Calu3 (cell line): Measurements from ENCODE around the gene EFCAB6. TPM values are rescaled to one million over a fixed set of nuclear protein-coding genes. Genes with fewer than 3 reads are reported as not detected.

Experiments used
- BruUV-seq: library from RNA; stranded (reverse); fragments of 400-500 nt; replicated peaks from 2 replicates; lab custom pipeline; 2021; lab: Mats Ljungman, UMichigan
- CTCF ChIA-PET: fragments of 300-600 bp; sonication (Branson Sonifier 250); formaldehyde crosslinking; loops from one replicate; lab custom pipeline; 2022; ENCODE audit warnings: antibody characterized with exemption; lab: Charles Lee
- DNase-seq: peaks from one replicate; pipeline ENCODE4 v3.0.0; 2022
- H3K27ac Mint-ChIP-seq: one replicate; pipeline ENCODE4 v1.8.0; 2022; ENCODE audit warnings: mixed read lengths; ENCODE audit not compliant: unreplicated experiment
- H3K27me3 Mint-ChIP-seq: one replicate; pipeline ENCODE4 v1.8.0; 2022; ENCODE audit warnings: mixed read lengths; ENCODE audit not compliant: unreplicated experiment
- H3K36me3 Mint-ChIP-seq: one replicate; pipeline ENCODE4 v1.8.0; 2022; ENCODE audit warnings: mild to moderate bottlenecking, moderate library complexity, mixed read lengths; ENCODE audit not compliant: insufficient read depth, unreplicated experiment
- H3K4me1 Mint-ChIP-seq: one replicate; pipeline ENCODE4 v1.8.0; 2022; ENCODE audit warnings: mild to moderate bottlenecking, low read depth, mixed read lengths; ENCODE audit not compliant: unreplicated experiment
- H3K4me3 Mint-ChIP-seq: one replicate; pipeline ENCODE4 v1.8.0; 2022; ENCODE audit warnings: mild to moderate bottlenecking, low read depth, moderate library complexity, mixed read lengths; ENCODE audit not compliant: unreplicated experiment
- H3K9me3 Mint-ChIP-seq: one replicate; pipeline ENCODE4 v1.8.0; 2022; ENCODE audit warnings: low read depth, mixed read lengths; ENCODE audit not compliant: unreplicated experiment
- intact Hi-C: fragments of 100-400 bp; cut with micrococcal nuclease; formaldehyde crosslinking; loops from one replicate; pipeline ENCODE4 v1.10.0; 2022; ENCODE audit not compliant: unreplicated experiment
- total RNA-seq: library from RNA; stranded (reverse); gene quantifications from 2 replicates; pipeline ENCODE4 v1.2.3, GENCODE V29; 2022
- TF ChIP-seq, protein P1 (sequence below): fragments of 200-600 bp; IDR thresholded peaks from one replicate; pipeline ENCODE4 v1.8.0; 2022; ENCODE audit warnings: antibody characterized with exemption; ENCODE audit not compliant: unreplicated experiment

The EFCAB6 gene
- total RNA-seq, 1 experiment from 2014 or later, result 2.2 TPM

DNA sequence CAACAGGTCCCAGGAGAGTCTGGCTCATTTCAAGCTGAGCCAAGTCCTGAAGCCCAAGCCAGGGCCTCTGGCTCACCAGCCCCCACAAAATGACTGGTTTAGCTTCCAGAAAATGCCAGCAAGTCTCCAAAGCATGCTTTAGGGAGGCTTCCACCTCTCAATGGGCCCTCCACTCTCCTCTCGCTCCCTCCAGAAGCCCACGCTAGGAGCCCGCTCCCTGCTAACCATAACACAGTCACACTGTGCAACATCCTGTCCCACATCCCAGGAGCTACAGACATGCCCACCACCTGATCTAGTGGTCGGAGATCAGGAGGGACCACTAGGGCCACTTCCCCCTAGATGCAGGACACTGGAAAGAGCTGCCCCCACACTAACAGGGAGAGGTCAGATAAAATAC lies 43.3 kb upstream of the EFCAB6 start:
- Mint-ChIP-seq H3K36me3 (no peaks in the 10 kb centered on the region), H3K27ac (no peak overlapping the region), H3K4me1 (no peaks in the 10 kb centered on the region), H3K27me3 (no peaks in the 10 kb centered on the region), H3K4me3 (no peak overlapping the region), H3K9me3 (peaks cover 5% of the 10 kb centered on the region)
- TF ChIP-seq, protein P1, sequence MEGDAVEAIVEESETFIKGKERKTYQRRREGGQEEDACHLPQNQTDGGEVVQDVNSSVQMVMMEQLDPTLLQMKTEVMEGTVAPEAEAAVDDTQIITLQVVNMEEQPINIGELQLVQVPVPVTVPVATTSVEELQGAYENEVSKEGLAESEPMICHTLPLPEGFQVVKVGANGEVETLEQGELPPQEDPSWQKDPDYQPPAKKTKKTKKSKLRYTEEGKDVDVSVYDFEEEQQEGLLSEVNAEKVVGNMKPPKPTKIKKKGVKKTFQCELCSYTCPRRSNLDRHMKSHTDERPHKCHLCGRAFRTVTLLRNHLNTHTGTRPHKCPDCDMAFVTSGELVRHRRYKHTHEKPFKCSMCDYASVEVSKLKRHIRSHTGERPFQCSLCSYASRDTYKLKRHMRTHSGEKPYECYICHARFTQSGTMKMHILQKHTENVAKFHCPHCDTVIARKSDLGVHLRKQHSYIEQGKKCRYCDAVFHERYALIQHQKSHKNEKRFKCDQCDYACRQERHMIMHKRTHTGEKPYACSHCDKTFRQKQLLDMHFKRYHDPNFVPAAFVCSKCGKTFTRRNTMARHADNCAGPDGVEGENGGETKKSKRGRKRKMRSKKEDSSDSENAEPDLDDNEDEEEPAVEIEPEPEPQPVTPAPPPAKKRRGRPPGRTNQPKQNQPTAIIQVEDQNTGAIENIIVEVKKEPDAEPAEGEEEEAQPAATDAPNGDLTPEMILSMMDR, result no peak
- CTCF ChIA-PET, result no interaction called here
- no TSS peak for BruUV-seq
- intact Hi-C loops, result no loop called here
- no peak for DNase-seq

DNA sequence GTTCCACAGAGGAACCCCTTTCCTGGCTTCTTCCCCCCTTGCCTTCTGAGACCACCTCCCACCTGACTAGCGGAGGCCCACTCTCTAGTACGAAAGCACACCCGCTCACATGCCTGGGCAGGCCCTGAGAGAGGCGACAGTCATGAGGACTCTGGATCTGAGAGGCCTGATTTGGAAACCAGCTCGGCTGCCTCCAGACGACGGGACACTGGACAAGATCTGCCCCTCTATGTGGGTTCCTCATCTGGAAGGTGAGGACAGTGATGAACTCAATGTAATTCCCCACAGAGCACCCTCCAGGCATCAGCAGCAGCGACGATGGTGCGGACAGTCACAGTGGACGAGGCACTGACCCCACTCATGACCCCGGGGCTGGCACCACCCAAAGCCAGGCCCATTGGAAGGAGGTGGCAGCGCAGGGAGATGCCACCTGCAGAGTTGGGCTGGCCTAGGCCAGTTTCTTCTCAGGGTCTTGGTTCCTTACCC lies 42.7 kb upstream of the EFCAB6 start:
- Mint-ChIP-seq H3K4me1 (no peaks in the 10 kb centered on the region), H3K27me3 (no peaks in the 10 kb centered on the region), H3K36me3 (no peaks in the 10 kb centered on the region)

DNA sequence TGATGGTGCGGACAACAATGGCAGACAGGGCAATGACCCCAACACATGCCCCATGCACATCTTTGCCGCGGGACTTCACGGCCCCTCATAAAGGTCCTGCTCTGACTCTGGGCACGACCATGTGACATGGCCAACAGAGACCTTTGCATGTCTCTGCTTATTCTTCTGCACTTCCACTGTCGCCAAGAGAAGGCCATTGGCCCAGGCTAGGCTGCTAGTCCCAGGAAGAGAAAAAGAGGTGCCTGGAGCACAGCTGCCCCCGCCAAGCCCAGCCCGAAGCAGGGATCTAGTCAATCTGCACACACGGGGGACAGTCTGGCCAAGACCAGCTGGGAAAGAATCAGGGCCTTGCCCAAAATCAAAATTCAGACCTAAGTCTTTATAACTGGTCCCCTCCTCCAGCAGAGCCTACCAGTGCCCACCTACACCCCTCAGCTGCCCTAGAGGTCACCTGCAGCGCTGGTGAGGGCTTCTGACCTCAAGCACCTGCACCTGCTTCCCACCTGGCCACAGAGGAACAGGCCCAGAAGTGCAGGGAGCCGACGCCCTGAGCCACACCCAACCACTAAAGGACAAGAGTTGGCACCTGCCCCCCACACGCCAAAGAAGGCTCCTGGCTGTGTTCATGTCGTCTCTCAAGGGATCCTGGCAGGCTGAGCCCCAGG lies 42.1 kb upstream of the EFCAB6 start:
- TF ChIP-seq, protein P1, result no peak
- DNase-seq, result no peak
- intact Hi-C loops, result no loop called here
- CTCF ChIA-PET, result no interaction called here
- H3K27me3 Mint-ChIP-seq, result no peaks in the 10 kb centered on the region
- no peak overlapping the region for H3K4me3 Mint-ChIP-seq
- no TSS peak for BruUV-seq
- no peak overlapping the region for H3K27ac Mint-ChIP-seq
- H3K4me1 Mint-ChIP-seq, result no peaks in the 10 kb centered on the region
- no peaks in the 10 kb centered on the region for H3K36me3 Mint-ChIP-seq
- H3K9me3 Mint-ChIP-seq, result peaks cover 5% of the 10 kb centered on the region

More for the DNA sequence above, 42.7 kb upstream of the EFCAB6 start:
- CTCF ChIA-PET, result no interaction called here
- no peak overlapping the region for H3K4me3 Mint-ChIP-seq
- intact Hi-C loops, result no loop called here
- H3K27ac Mint-ChIP-seq, result no peak overlapping the region
- TF ChIP-seq, protein P1, result no peak
- no peak for DNase-seq
- BruUV-seq, result no TSS peak
- peaks cover 5% of the 10 kb centered on the region for H3K9me3 Mint-ChIP-seq

DNA sequence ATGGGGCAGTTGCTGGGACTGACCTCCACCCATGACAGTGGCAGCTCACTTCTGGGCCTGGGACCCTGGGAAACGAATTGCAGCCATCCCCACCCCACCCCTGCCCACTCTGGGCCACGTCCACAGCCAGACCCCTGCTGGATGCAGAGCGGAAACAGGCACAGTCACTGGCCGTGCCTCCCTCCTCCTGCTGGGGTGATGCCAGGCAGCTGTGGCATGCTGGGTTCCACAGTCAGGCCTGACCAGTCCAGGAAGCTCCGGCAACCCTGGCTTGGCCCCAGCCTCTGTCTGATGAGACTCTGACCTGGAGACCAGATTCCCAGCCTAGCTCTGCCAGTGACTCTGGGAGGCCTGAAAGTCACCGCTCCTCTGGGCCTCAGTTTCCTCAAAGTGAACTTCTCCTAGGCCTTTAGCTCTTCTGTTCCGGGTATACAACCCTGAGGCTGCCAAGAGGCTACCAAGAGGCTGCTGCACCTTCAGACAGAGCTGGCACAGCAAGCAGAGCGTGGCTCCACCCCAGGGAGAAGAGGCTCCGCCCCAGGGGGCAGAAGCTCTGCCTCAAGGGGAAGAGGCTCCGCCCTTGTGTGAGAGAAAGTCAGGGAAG lies 41.3 kb upstream of the EFCAB6 start:
- Mint-ChIP-seq H3K36me3 (no peaks in the 10 kb centered on the region), H3K4me1 (no peaks in the 10 kb centered on the region), H3K4me3 (no peak overlapping the region), H3K27me3 (no peaks in the 10 kb centered on the region), H3K9me3 (peaks cover 5% of the 10 kb centered on the region), H3K27ac (no peak overlapping the region)
- DNase-seq, result no peak
- no TSS peak for BruUV-seq
- TF ChIP-seq, protein P1, result no peak
- intact Hi-C loops, result no loop called here
- CTCF ChIA-PET, result no interaction called here
